ENCODE data around the gene BRINP2.

GRCh38 chr1:177255411-177255810 is 84.7 kb downstream of the BRINP2 start:
- no peak for TF ChIP-seq EP300 (IDR thresholded peaks at IDR 0.05)
- no peak for TF ChIP-seq CTCF (IDR thresholded peaks at IDR 0.05)
- no peak for TF ChIP-seq POLR2A (IDR thresholded peaks at IDR 0.05)
